ENCODE results near the gene FAM50A.

Gene FAM50A

DNA sequence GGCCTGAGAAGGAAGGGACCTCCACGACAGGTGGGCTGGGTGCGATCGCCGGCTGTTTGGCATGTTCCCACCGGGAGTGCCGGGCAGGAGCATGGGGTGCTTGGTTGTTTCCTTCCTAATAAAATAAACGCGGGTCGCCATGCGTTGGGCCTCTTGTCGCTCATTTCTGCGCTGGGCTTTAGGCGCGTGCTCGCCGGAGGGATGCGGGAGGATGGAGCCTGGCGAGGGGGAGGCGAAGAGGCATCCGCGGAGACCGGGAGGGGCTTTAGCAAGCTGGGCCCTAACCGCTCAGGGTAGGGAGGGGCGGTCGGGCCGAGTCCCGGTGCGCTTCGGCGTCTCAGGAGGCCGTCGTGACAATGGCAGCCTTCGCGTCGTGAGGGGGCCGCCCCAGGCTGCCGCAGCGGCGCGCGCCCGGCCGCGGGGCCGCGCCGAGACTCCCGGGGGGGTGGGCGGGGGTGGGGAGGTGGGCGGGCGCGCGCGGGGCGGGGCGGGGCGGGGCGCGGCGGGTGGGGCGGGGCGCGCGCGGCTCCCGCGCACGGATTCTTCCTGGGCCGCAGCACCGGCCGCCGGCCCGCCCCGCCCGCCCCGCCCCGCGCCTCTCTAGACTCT, 7.5 kb upstream of the FAM50A start:
- Histone ChIP-seq H3K9me3 (ENCODE audit: insufficient read depth, low read length) (no peaks in the 10 kb centered on the region), H3K27me3 (ENCODE audit: insufficient read depth, insufficient read length) (no peaks in the 10 kb centered on the region), H3K36me3 (ENCODE audit: insufficient read depth, insufficient read length, low read length) (peaks cover 65% of the 10 kb centered on the region), H3K4me3 (ENCODE audit: insufficient read length, low read depth) (peak overlapping the region; percentile 8), H3K4me1 (ENCODE audit: insufficient read depth, insufficient read length) (no peaks in the 10 kb centered on the region), H3K9ac (ENCODE audit: insufficient read length, low read depth) (no peak overlapping the region)
- DNase-seq (ENCODE audit: low read depth, low spot score), result no peak
- TF ChIP-seq SUZ12 (IDR thresholded peaks at IDR 0.05; ENCODE audit: extremely low read depth, insufficient read depth, insufficient read length) (no peak), ZNF274 (IDR thresholded peaks at IDR 0.05; ENCODE audit: low read depth, low read length) (no peak), YY1 (IDR thresholded peaks at IDR 0.05; ENCODE audit: insufficient read depth, insufficient read length) (no peak)

DNA sequence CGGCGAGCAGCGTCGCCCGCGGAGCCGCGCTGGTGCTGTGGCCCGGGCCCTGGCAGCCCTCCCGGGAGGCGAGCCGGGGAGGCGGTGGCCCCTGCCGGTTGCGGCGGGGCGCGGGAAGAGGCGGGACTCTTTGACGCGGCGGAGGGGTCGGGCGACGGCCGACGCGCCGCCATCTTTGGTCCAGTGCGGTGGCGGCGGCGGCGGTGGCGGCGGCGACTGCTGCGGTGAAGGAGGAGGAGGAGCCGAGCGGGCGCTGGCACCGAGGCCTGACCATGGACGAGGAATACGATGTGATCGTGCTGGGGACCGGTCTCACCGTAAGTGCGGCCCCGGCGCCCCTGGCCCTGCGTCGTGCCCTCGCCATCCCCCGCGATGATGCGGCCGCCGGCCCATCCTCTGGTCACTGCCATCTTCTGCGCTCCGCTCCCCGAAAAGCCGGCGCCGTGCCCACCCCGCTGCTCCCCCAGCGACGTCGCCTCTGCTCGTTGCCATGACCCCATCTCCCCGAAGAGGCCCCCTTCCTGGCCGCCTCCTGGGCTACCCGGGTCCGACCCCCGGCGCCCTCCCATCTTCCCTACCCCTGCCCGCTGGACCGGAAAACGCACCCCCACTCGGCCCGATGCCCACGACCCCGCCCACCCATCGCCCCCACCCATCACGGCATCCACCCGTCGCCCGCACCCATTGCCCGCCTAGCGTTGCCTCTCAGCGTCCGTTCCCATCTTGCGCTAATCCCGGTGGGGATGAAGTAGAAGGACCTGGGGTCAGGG, 6.8 kb upstream of the FAM50A start, which contains the start of gene GDI1:
GDI1 (plus strand) TSS at position 172 of the 770 bp plus-strand sequence; CDS start at position 273, 101 bp downstream.
- no peaks in the 10 kb centered on the region for H3K4me1 ChIP-seq (ENCODE audit: insufficient read depth, insufficient read length)
- TF ChIP-seq YY1 (IDR thresholded peaks at IDR 0.05; ENCODE audit: insufficient read depth, insufficient read length) (peak; percentile 34), SUZ12 (IDR thresholded peaks at IDR 0.05; ENCODE audit: extremely low read depth, insufficient read depth, insufficient read length) (no peak)
- peaks cover 72% of the 10 kb centered on the region for H3K36me3 ChIP-seq (ENCODE audit: insufficient read depth, insufficient read length, low read length)
- peak within 1 kb of the TSS; percentile 56 for H3K4me3 ChIP-seq (ENCODE audit: insufficient read length, low read depth)
- H3K9me3 ChIP-seq (ENCODE audit: insufficient read depth, low read length), result no peaks in the 10 kb centered on the region
- DNase-seq (ENCODE audit: low read depth, low spot score), result no peak
- no peaks in the 10 kb centered on the region for H3K27me3 ChIP-seq (ENCODE audit: insufficient read depth, insufficient read length)
- peak within 1 kb of the TSS; percentile 76 for H3K9ac ChIP-seq (ENCODE audit: insufficient read length, low read depth)

DNA sequence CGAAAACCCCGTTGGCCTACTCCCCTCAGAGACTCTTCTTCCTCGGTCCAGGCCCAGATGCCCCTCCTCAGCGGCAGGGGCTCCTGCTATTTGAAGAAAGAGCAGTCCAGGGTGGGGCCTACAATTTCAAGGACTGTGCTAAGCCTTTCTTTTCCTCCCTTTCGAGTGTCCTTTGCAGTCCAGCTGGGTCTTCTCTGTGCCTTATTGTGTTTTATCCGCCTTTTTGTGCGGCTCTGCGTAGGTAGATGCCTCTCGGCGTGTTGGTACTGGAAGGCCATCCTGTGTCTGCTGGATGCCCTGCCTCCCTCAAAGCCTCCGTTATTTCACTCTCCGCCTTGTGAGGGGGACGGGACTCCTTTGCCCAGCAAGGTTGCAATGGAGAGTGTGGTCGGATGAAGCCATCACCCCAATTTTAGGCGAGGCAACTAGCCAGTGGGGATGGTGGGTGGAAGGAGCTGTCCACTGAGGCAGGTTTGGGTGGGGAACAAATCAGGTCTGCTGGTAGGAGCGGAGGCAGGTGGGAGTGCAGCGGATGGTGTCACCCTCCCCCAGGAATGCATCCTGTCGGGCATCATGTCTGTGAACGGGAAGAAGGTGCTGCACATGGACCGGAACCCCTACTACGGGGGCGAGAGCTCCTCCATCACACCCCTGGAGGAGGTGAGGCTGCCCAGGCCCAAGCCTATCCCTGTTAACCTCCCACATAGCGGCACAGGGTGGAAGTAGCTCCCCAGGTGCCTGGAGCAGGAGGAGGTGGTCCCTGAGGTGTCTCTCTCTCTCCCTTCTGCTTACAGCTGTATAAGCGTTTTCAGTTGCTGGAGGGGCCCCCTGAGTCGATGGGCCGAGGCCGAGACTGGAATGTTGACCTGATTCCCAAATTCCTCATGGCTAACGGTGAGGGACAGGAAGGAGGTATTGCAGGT, 5.7 kb upstream of the FAM50A start:
- DNase-seq (ENCODE audit: low read depth, low spot score), result no peak
- Histone ChIP-seq H3K9ac (ENCODE audit: insufficient read length, low read depth) (peak overlapping the region; percentile 56), H3K9me3 (ENCODE audit: insufficient read depth, low read length) (no peaks in the 10 kb centered on the region), H3K4me3 (ENCODE audit: insufficient read length, low read depth) (peak overlapping the region; percentile 56), H3K4me1 (ENCODE audit: insufficient read depth, insufficient read length) (no peaks in the 10 kb centered on the region), H3K27me3 (ENCODE audit: insufficient read depth, insufficient read length) (no peaks in the 10 kb centered on the region), H3K36me3 (ENCODE audit: insufficient read depth, insufficient read length, low read length) (peaks cover 69% of the 10 kb centered on the region)
- TF ChIP-seq SUZ12 (IDR thresholded peaks at IDR 0.05; ENCODE audit: extremely low read depth, insufficient read depth, insufficient read length) (no peak), ZNF274 (IDR thresholded peaks at IDR 0.05; ENCODE audit: low read depth, low read length) (no peak), YY1 (IDR thresholded peaks at IDR 0.05; ENCODE audit: insufficient read depth, insufficient read length) (no peak)

GRCh38 chrX:154439841-154440240, 4.1 kb upstream of the FAM50A start:
- TF ChIP-seq YY1 (IDR thresholded peaks at IDR 0.05; ENCODE audit: insufficient read depth, insufficient read length), result no peak
- no peak for TF ChIP-seq SUZ12 (IDR thresholded peaks at IDR 0.05; ENCODE audit: extremely low read depth, insufficient read depth, insufficient read length)
- TF ChIP-seq ZNF274 (IDR thresholded peaks at IDR 0.05; ENCODE audit: low read depth, low read length), result no peak
- Histone ChIP-seq H3K4me3 (ENCODE audit: insufficient read length, low read depth) (no peak overlapping the region), H3K27me3 (ENCODE audit: insufficient read depth, insufficient read length) (no peaks in the 10 kb centered on the region), H3K4me1 (ENCODE audit: insufficient read depth, insufficient read length) (no peaks in the 10 kb centered on the region), H3K9ac (ENCODE audit: insufficient read length, low read depth) (no peak overlapping the region), H3K9me3 (ENCODE audit: insufficient read depth, low read length) (no peaks in the 10 kb centered on the region), H3K36me3 (ENCODE audit: insufficient read depth, insufficient read length, low read length) (peaks cover 55% of the 10 kb centered on the region)
- DNase-seq (ENCODE audit: low read depth, low spot score), result no peak

DNA sequence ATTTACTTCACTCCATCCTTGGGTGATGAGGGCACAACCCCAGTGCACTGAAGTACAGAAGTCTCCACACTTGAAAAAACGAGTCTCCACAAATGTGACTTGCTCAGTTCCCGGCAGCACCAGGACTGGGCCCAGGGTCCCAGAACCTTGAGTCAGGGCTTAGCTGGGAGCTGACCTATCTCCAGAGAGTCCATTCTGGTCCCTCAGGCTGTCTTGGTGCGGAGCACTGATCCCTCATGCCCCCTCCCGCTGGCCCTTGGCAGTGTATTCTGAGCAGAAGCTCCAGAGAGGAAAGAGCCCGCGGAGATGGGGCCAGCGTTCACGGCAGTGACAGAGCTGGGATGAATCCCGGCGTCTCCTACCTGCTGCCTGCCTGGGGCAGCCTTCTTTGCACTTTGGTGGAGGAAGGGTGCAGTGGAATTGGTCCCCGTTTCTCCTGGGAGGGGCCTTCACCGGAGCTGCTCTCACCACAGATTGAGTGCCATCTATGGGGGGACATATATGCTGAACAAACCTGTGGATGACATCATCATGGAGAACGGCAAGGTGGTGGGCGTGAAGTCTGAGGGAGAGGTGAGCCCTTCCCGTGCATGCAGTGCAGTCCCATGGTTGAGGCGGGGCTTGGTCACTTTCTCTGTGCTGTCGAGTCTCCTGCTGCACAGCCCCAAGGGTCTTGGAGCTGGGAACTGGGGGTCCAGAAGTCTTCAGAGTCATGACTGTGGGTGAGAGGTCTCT, 3.2 kb upstream of the FAM50A start:
- Histone ChIP-seq H3K36me3 (ENCODE audit: insufficient read depth, insufficient read length, low read length) (peaks cover 50% of the 10 kb centered on the region), H3K27me3 (ENCODE audit: insufficient read depth, insufficient read length) (no peaks in the 10 kb centered on the region), H3K9ac (ENCODE audit: insufficient read length, low read depth) (no peak overlapping the region), H3K4me3 (ENCODE audit: insufficient read length, low read depth) (no peak overlapping the region), H3K4me1 (ENCODE audit: insufficient read depth, insufficient read length) (no peaks in the 10 kb centered on the region), H3K9me3 (ENCODE audit: insufficient read depth, low read length) (no peaks in the 10 kb centered on the region)
- no peak for DNase-seq (ENCODE audit: low read depth, low spot score)
- TF ChIP-seq SUZ12 (IDR thresholded peaks at IDR 0.05; ENCODE audit: extremely low read depth, insufficient read depth, insufficient read length) (no peak), ZNF274 (IDR thresholded peaks at IDR 0.05; ENCODE audit: low read depth, low read length) (no peak), YY1 (IDR thresholded peaks at IDR 0.05; ENCODE audit: insufficient read depth, insufficient read length) (no peak)

GRCh38 chrX:154441564-154441963, 2.4 kb upstream of the FAM50A start:
- H3K27me3 ChIP-seq (ENCODE audit: insufficient read depth, insufficient read length), result no peaks in the 10 kb centered on the region

More at GRCh38 chrX:154441564-154441963, 2.4 kb upstream of the FAM50A start:
- Histone ChIP-seq H3K4me3 (ENCODE audit: insufficient read length, low read depth) (no peak overlapping the region), H3K9me3 (ENCODE audit: insufficient read depth, low read length) (no peaks in the 10 kb centered on the region), H3K36me3 (ENCODE audit: insufficient read depth, insufficient read length, low read length) (peaks cover 52% of the 10 kb centered on the region), H3K9ac (ENCODE audit: insufficient read length, low read depth) (no peak overlapping the region), H3K4me1 (ENCODE audit: insufficient read depth, insufficient read length) (no peaks in the 10 kb centered on the region)
- no peak for DNase-seq (ENCODE audit: low read depth, low spot score)
- TF ChIP-seq SUZ12 (IDR thresholded peaks at IDR 0.05; ENCODE audit: extremely low read depth, insufficient read depth, insufficient read length) (no peak), ZNF274 (IDR thresholded peaks at IDR 0.05; ENCODE audit: low read depth, low read length) (no peak), YY1 (IDR thresholded peaks at IDR 0.05; ENCODE audit: insufficient read depth, insufficient read length) (no peak)

Measured in NT2/D1 (cell line).